ELF-1 (cell line): ENCODE measurements around the gene SIRT7.

Source experiments
- DNase-seq: peaks from one replicate; pipeline ENCODE4 v3.0.0-alpha.2; 2016; ENCODE audit warnings: low read depth, low spot score

SIRT7 gene

DNA sequence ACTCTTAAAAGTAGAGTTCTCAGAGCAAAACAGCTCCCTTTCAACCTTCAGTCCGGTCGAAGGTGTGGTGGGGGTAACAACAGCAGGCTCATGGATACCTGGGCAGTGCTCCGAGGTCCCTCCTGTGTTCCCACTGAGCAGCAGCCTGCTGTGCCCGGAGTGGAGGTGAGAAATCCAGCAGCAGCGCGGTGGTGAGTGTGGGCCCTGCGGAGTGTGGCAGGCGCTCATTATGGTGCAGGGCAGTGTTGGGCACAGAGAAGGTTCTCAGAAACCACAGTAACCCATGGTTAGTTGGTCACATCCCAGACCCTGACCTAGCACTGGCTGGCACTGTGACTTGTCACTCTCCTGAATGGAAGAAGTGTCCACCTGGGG lies 52.6 kb downstream of the SIRT7 start:
- no peak for DNase-seq

DNA sequence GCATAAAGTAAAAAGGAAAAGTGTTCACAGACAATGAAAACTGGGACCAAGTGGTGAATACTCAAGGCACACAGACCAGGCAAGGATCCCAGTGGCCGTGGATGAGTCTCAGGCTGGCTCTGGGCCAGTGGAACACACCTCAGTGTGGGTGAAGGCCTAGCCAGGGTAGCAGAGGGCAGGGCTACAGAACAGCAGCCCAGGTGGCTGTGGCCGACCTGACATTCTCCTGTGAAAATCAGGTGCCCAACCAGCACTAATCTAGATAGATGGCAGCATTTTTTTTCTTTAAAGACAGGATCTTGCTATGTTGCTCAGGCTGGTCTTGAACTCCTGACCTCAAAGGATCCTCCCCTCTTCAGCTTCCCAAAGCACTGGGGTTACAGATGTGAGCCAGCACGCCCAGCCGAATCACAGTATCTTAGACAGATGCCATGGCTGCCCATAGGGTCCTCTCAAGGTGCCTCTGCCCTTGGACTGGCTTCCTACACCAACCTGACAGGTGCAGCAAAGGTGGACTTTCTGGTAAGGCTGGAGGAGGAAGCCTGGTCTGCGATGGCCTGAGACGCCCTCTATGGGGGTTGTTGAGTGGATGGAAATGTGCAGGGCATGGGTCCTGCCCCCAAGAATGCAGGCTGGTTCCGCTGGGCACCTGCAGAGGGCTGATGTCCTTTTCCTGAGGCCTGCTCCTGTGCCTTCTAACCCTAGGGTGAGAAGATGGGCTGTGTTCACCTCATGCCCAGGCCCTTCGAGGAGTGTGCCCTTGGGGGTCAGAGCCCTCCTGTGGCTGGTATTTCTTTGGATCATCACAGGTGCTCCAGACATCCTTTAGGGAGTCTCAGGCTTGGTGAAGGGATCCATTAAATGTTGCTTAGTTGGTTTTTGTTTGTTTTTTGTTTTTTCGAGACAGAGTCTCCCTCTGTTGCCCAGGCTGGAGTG lies 53.9 kb downstream of the SIRT7 start:
- DNase-seq, result no peak

- DNase-seq, result no peak
Measured at GRCh38 chr17:81863123-81863675, 54.8 kb downstream of the SIRT7 start.
